ENCODE data around the gene SLC50A1.

The SLC50A1 gene

GRCh38 chr1:155170806-155171205 lies 35.2 kb downstream of the SLC50A1 start:
- DNase-seq (ENCODE audit: extremely low spot score) = no peak
- no peak for TF ChIP-seq CTBP1 (IDR thresholded peaks at IDR 0.05; ENCODE audit: borderline replicate concordance)
- TF ChIP-seq ARNT (IDR thresholded peaks at IDR 0.05) = no peak
- TF ChIP-seq NFRKB (IDR thresholded peaks at IDR 0.05) = no peak
- no peak for TF ChIP-seq HDGF (IDR thresholded peaks at IDR 0.05; ENCODE audit: borderline replicate concordance)
- ChIA-PET POLR2A (interaction anchor here (0.6 to 2.9 kb wide), 2 partner anchors 23 to 34 kb away, joined by 3 to 17 read pairs; partner anchors contain the start of gene SLC50A1), CTCF (interaction anchor here (5.7 kb wide), 1 partner anchor 81 kb away, joined by 52 read pairs; no protein-coding TSS in a partner anchor)

GRCh38 chr1:155171836-155172731 lies 36.4 kb downstream of the SLC50A1 start:
- no peak for DNase-seq (ENCODE audit: extremely low spot score)
- TF ChIP-seq SUZ12 (IDR thresholded peaks at IDR 0.05) (no peak), L3MBTL2 (conservative IDR thresholded peaks at IDR 0.05) (peak; percentile 13; the same call in 1 of the 2 replicates)
- CTCF ChIA-PET = interaction anchor here (0.8 to 5.7 kb wide), 16 partner anchors 9 to 108 kb away, joined by 3 to 52 read pairs (median 6); partner anchors contain the start of genes MTX1 and THBS3
- POLR2A ChIA-PET = interaction anchor here (1.0 to 4.5 kb wide), 28 partner anchors 12 to 290 kb away, joined by 3 to 96 read pairs (median 8); partner anchors contain the start of genes ADAM15, CKS1B, DPM3 and EFNA1

GRCh38 chr1:155172732-155173477 lies 37.3 kb downstream of the SLC50A1 start, which contains the start of gene KRTCAP2:
Gene KRTCAP2, minus strand, starts transcription at chr1:155173304. Its CDS starts 80 bp downstream, at chr1:155173224.
- CTCF ChIA-PET = interaction anchor here (0.6 to 5.7 kb wide), 35 partner anchors 10 to 216 kb away, joined by 3 to 52 read pairs (median 4); partner anchors contain the start of genes ADAM15, EFNA3, FDPS and MTX1
- POLR2A ChIA-PET = interaction anchor here (0.6 to 4.5 kb wide), 49 partner anchors 9 to 291 kb away, joined by 3 to 96 read pairs (median 6); partner anchors contain the start of genes ADAM15, CKS1B, DPM3 and EFNA1
- DNase-seq (ENCODE audit: extremely low spot score) = peak; percentile 99
- TF ChIP-seq L3MBTL2 (conservative IDR thresholded peaks at IDR 0.05) = 0 out of 2 replicates have a peak, but pooled peaks have one; percentile 3
- no peak for TF ChIP-seq HDGF (IDR thresholded peaks at IDR 0.05; ENCODE audit: borderline replicate concordance)
- TF ChIP-seq CTBP1 (IDR thresholded peaks at IDR 0.05; ENCODE audit: borderline replicate concordance) = peak; percentile 57; the same call in 1 of the 2 replicates

- TF ChIP-seq ZNF384 (IDR thresholded peaks at IDR 0.05) = no peak
- TF ChIP-seq L3MBTL2 (conservative IDR thresholded peaks at IDR 0.05) = peak; percentile 94
- CTCF ChIA-PET = interaction anchor here (0.7 to 5.7 kb wide), 27 partner anchors 10 to 217 kb away, joined by 3 to 52 read pairs (median 4); partner anchors contain the start of genes ADAM15, FDPS, MTX1 and THBS3
- POLR2A ChIA-PET = interaction anchor here (0.6 to 4.5 kb wide), 44 partner anchors 10 to 292 kb away, joined by 3 to 96 read pairs (median 6); partner anchors contain the start of genes ADAM15, DPM3, EFNA1 and HCN3
- peak; percentile 67 for DNase-seq (ENCODE audit: extremely low spot score)
Observed at GRCh38 chr1:155173478-155174323, 38.0 kb downstream of the SLC50A1 start, which contains the start of gene TRIM46. Gene TRIM46, plus strand, starts transcription at chr1:155173849. Its CDS starts 118 bp downstream, at chr1:155173967.

GRCh38 chr1:155174324-155175280 lies 39.0 kb downstream of the SLC50A1 start:
- no peak for DNase-seq (ENCODE audit: extremely low spot score)
- TF ChIP-seq SP1 (IDR thresholded peaks at IDR 0.05) (no peak), FOXK2 (IDR thresholded peaks at IDR 0.05) (no peak), TARDBP (IDR thresholded peaks at IDR 0.05) (no peak), FOXA1 (IDR thresholded peaks at IDR 0.05) (no peak), CTBP1 (IDR thresholded peaks at IDR 0.05; ENCODE audit: borderline replicate concordance) (no peak), HDGF (IDR thresholded peaks at IDR 0.05; ENCODE audit: borderline replicate concordance) (no peak), ZNF384 (IDR thresholded peaks at IDR 0.05) (no peak), ARNT (IDR thresholded peaks at IDR 0.05) (no peak), ELF4 (IDR thresholded peaks at IDR 0.05) (no peak), PKNOX1 (IDR thresholded peaks at IDR 0.05) (no peak), L3MBTL2 (conservative IDR thresholded peaks at IDR 0.05) (no peak)
- ChIA-PET POLR2A (interaction anchor here (0.6 to 4.5 kb wide), 13 partner anchors 11 to 435 kb away, joined by 3 to 96 read pairs (median 5); partner anchors contain the start of genes ADAM15, DPM3, MTX1 and SLC50A1), CTCF (interaction anchor here (1.0 to 5.7 kb wide), 5 partner anchors 19 to 89 kb away, joined by 4 to 52 read pairs (median 7); no protein-coding TSS in a partner anchor)

- TF ChIP-seq LEF1 (IDR thresholded peaks at IDR 0.05; ENCODE audit: borderline replicate concordance) = no peak
- TF ChIP-seq CTBP1 (IDR thresholded peaks at IDR 0.05; ENCODE audit: borderline replicate concordance) = no peak
- no peak for TF ChIP-seq FOXK2 (IDR thresholded peaks at IDR 0.05)
- no peak for TF ChIP-seq SP1 (IDR thresholded peaks at IDR 0.05)
- no peak for TF ChIP-seq BHLHE40 (IDR thresholded peaks at IDR 0.05; ENCODE audit: borderline replicate concordance)
- TF ChIP-seq SUZ12 (IDR thresholded peaks at IDR 0.05) = no peak
- TF ChIP-seq L3MBTL2 (conservative IDR thresholded peaks at IDR 0.05) = no peak
- TF ChIP-seq NFRKB (IDR thresholded peaks at IDR 0.05) = no peak
- TF ChIP-seq FOXA1 (IDR thresholded peaks at IDR 0.05) = no peak
- TF ChIP-seq TARDBP (IDR thresholded peaks at IDR 0.05) = no peak
- no peak for TF ChIP-seq PKNOX1 (IDR thresholded peaks at IDR 0.05)
- TF ChIP-seq ZNF384 (IDR thresholded peaks at IDR 0.05) = no peak
- TF ChIP-seq FOXM1 (IDR thresholded peaks at IDR 0.05; ENCODE audit: borderline replicate concordance) = no peak
- TF ChIP-seq ELF4 (IDR thresholded peaks at IDR 0.05) = no peak
- no peak for TF ChIP-seq ARNT (IDR thresholded peaks at IDR 0.05)
- TF ChIP-seq HDGF (IDR thresholded peaks at IDR 0.05; ENCODE audit: borderline replicate concordance) = no peak
- ChIA-PET CTCF (interaction anchor here (0.8 to 5.7 kb wide), 5 partner anchors 18 to 90 kb away, joined by 4 to 52 read pairs (median 6); no protein-coding TSS in a partner anchor), POLR2A (interaction anchor here (0.7 to 4.5 kb wide), 7 partner anchors 8 to 52 kb away, joined by 3 to 96 read pairs (median 4); partner anchors contain the start of genes DPM3 and SLC50A1)
- DNase-seq (ENCODE audit: extremely low spot score) = no peak
Observed at GRCh38 chr1:155175281-155175926, 39.8 kb downstream of the SLC50A1 start.

Data from HEK293T (cell line).